GM19463 (cell line): ENCODE results near the gene TMEM132A.

Source experiments
- ATAC-seq: cut with Tn5 transposase; IDR thresholded peaks from one replicate; pipeline ENCODE4 v1.9.1; 2021; ENCODE audit warnings: mild to moderate bottlenecking, moderate library complexity; ENCODE audit not compliant: unreplicated experiment

TMEM132A gene

GRCh38 chr11:60984149-60984548 is 59.9 kb downstream of the TMEM132A start:
- no peak for ATAC-seq

DNA sequence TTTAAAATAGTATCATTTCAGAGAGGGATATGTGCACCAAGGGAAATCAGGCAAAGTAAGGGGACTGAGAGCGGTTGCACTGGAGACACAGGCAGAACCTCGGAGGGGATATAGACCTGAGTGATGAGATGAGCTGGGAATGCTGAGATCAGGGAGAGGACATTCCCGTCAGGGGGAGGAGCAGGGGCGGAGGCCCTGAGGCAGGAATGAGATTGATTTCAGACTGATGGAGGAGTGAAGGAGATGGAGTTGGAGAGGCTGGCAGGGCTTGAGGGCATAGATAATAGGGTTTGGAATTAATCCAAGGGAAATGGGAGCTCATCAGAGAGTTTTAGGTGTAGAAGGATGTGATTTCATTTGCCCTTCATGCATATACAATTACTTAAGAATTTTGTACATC is 60.4 kb downstream of the TMEM132A start:
- ATAC-seq, result no peak

- ATAC-seq, result no peak
Observed at GRCh38 chr11:60985501-60985900, 61.2 kb downstream of the TMEM132A start.

DNA sequence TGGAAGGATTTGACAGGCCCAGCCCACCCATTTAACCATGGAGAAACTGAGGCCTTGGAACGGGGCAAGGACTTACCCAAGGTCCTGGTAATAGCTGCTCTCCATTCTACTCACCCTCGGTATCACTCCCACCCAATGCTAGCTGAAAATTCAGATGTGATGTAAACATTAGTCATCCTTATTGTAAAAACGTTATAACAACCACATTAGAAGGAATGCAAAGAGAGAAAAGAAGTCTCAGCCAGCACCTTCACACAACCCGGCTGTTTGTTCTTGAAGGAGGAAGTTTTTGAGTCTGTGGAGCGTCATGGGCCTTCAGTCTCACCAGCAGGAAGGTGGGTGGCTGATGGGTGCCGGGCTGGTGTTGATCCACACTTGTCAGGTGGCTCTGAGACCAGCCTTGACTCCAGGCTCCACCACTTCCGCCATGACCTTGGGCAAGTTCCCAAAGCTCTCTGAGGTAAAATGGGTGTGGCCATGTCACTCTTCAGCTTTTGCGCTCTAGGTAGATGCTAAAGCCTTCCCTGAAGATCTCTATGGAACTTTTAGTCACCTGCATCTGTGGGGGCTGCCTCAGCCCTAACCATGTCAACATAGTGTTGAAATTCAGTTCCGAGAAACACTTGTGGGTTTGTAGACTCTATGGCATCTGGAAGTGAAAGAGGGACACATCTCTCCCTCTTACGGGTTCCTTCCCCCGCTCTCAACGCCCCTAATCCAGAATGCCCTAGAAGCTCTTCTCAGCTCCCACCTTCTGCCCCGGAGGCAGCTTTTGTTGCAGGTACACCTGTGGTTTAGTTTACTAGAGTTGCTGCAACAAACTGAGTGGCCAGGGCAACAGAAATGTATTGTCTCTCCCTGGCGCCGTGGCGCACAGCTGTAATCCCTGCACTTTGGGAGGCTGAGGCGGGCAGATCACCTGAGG is 62.0 kb downstream of the TMEM132A start:
- ATAC-seq, result no peak
